Tibial nerve (tissue), 4 donors: ENCODE measurements around the gene CDH13. TPM values are rescaled to one million over a fixed set of nuclear protein-coding genes. Genes with fewer than 3 reads are reported as not detected.

ENCODE experiments used
- DNase-seq, 2 donors: peaks; one replicate each; pipeline ENCODE4 v3.0.0-alpha.2; 2019; ENCODE audit warnings: low spot score in 2 of 2
- H3K27ac ChIP-seq, 4 donors: fragments of 200-600 bp; sonication (generic) in 3 of 4; one replicate each; pipeline ENCODE4 v1.5.1; 2017 to 2019; ENCODE audit warnings: mild to moderate bottlenecking in 1 of 4
- H3K27me3 ChIP-seq, 2 donors: fragments of 200-600 bp; sonication (generic) in 1 of 2; one replicate each; pipeline versions ENCODE4 v1.5.1 to v1.6.0; 2017 to 2019
- H3K36me3 ChIP-seq, 3 donors: fragments of 200-600 bp; sonication (generic); one replicate each; pipeline ENCODE4 v1.5.1; 2018 to 2019
- H3K4me1 ChIP-seq, 4 donors: fragments of 200-600 bp; sonication (generic) in 3 of 4; one replicate each; pipeline ENCODE4 v1.5.1; 2017 to 2019
- H3K4me3 ChIP-seq, 4 donors: fragments of 200-600 bp; sonication (generic) in 3 of 4; one replicate each; pipeline ENCODE4 v1.5.1; 2017 to 2019; ENCODE audit warnings: mild to moderate bottlenecking in 1 of 4, moderate library complexity in 1 of 4
- H3K9me3 ChIP-seq, 4 donors: fragments of 200-600 bp; sonication (generic) in 3 of 4; one replicate each; pipeline ENCODE4 v1.5.1; 2017 to 2019
- EP300 ChIP-seq, 2 donors: sonication (generic); formaldehyde crosslinking; IDR thresholded peaks; one replicate each; pipeline ENCODE4 v1.6.1; 2017; ENCODE audit warnings: antibody characterized with exemption in 2 of 2, mild to moderate bottlenecking in 1 of 2
- POLR2A ChIP-seq, 2 donors: fragments of 450-650 bp; IDR thresholded peaks; one replicate each; pipeline ENCODE4 v1.6.1; 2017; ENCODE audit warnings: antibody characterized with exemption in 2 of 2, mild to moderate bottlenecking in 2 of 2, moderate library complexity in 2 of 2
- WGBS, 2 donors: methylation state at CpG; one replicate each; pipeline ENCODE4 v1.1.5; 2018; 5-methylcytosine and 5-hydroxymethylcytosine counted together
- total RNA-seq, 4 donors: library from RNA; depleted of rRNA; stranded (reverse); fragments of >200 nt; gene quantifications; one replicate each; pipeline ENCODE4 v1.1.0, GENCODE V29; 2016
- TF ChIP-seq, protein P1 (sequence below), 5 experiments: fragments of 200-600 bp in 3 of 5; fragments of 450-650 bp in 2 of 5; sonication (generic) in 3 of 5; IDR thresholded peaks; one replicate each; pipeline ENCODE4 v1.5.1; 2016 to 2019; ENCODE audit warnings: antibody characterized with exemption in 5 of 5, mild to moderate bottlenecking in 3 of 5, moderate library complexity in 2 of 5

The CDH13 gene
- total RNA-seq, 4 donors from 2014 or later = 4.1 to 14.4 (median 5.8) TPM

DNA sequence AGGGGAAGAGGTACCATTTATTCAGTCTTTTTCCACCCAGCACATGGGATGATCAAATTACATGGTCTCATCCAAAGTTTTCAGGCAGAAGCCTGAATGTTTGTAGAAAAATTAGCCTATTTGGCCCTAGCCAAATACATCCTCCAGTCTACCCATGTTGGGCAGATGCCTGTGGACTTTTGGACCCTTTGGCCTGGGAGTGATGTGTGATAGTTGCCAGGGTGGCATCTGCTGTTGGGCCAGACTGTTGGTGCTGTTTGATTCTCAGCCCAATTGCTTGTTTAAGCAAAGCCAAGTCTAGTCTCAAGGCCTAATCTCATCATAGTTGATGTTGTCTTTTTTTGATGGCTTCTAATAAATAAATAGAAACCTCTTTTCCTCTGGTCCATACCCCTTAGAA lies 419.0 kb downstream of the CDH13 start:
- no peak overlapping the region for H3K4me3 ChIP-seq
- H3K27me3 ChIP-seq = no peaks in the 10 kb centered on the region
- DNase-seq = no peak
- no peaks in the 10 kb centered on the region for H3K4me1 ChIP-seq
- H3K27ac ChIP-seq = no peak overlapping the region
- no peaks in the 10 kb centered on the region for H3K36me3 ChIP-seq
- H3K9me3 ChIP-seq = no peaks in the 10 kb centered on the region
- TF ChIP-seq EP300 (IDR thresholded peaks at IDR 0.05) (no peak), POLR2A (IDR thresholded peaks at IDR 0.05) (no peak)
- TF ChIP-seq, protein P1, sequence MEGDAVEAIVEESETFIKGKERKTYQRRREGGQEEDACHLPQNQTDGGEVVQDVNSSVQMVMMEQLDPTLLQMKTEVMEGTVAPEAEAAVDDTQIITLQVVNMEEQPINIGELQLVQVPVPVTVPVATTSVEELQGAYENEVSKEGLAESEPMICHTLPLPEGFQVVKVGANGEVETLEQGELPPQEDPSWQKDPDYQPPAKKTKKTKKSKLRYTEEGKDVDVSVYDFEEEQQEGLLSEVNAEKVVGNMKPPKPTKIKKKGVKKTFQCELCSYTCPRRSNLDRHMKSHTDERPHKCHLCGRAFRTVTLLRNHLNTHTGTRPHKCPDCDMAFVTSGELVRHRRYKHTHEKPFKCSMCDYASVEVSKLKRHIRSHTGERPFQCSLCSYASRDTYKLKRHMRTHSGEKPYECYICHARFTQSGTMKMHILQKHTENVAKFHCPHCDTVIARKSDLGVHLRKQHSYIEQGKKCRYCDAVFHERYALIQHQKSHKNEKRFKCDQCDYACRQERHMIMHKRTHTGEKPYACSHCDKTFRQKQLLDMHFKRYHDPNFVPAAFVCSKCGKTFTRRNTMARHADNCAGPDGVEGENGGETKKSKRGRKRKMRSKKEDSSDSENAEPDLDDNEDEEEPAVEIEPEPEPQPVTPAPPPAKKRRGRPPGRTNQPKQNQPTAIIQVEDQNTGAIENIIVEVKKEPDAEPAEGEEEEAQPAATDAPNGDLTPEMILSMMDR (IDR thresholded peaks at IDR 0.05) = no peak

DNA sequence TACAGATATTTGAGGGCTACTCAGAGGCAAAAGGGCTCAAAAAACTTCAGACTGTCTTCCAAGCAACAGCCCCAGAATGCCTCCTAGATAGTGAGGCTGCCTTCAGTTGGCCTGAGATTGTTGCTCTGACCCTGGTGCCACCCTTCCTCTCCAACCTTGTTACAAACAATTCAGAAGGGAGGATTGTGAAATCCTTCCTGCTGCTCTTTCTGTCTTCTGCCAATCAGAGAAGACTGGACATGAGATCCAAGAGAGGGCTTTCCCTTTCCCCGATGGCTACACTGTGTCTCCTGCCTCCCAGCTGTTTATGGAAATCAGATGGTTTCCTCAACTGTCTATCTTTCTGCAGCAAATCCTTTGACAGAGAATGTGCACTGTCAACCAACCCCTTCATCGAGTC lies 419.9 kb downstream of the CDH13 start:
- DNase-seq = no peak
- TF ChIP-seq EP300 (IDR thresholded peaks at IDR 0.05) (no peak), POLR2A (IDR thresholded peaks at IDR 0.05) (no peak)
- TF ChIP-seq, protein P1 (IDR thresholded peaks at IDR 0.05) = no peak
- Histone ChIP-seq H3K27me3 (no peaks in the 10 kb centered on the region), H3K4me1 (no peaks in the 10 kb centered on the region), H3K27ac (no peak overlapping the region), H3K9me3 (no peaks in the 10 kb centered on the region), H3K4me3 (no peak overlapping the region), H3K36me3 (no peaks in the 10 kb centered on the region)
- 24 to 29% methylated on average over 2 of the region's 2 CpGs for WGBS, 2 donors

DNA sequence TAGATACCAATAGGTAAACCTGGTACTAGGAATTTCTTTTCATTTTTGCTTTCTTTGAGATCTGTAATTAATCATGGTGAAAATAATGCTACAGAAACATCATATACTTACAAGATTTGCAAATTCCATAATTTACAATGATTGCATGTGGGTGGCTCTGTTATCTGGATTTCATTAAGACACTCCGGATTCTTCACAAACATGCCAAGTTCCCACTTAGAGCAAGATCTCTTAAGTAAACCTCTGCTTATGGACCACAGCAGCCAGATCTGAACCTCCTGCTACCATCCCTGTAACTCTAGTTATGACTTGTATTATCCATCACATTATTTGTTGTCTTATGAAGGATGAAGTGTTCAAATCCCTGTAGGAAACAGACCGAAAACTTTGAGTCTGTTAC lies 424.7 kb downstream of the CDH13 start:
- Histone ChIP-seq H3K36me3 (no peaks in the 10 kb centered on the region), H3K4me1 (no peaks in the 10 kb centered on the region), H3K27ac (no peak overlapping the region), H3K27me3 (no peaks in the 10 kb centered on the region), H3K9me3 (no peaks in the 10 kb centered on the region), H3K4me3 (no peak overlapping the region)
- no peak for DNase-seq
- 63 to 74% methylated on average over 2 of the region's 2 CpGs for WGBS, 2 donors
- TF ChIP-seq, protein P1 (IDR thresholded peaks at IDR 0.05) = no peak
- TF ChIP-seq EP300 (IDR thresholded peaks at IDR 0.05) (no peak), POLR2A (IDR thresholded peaks at IDR 0.05) (no peak)

DNA sequence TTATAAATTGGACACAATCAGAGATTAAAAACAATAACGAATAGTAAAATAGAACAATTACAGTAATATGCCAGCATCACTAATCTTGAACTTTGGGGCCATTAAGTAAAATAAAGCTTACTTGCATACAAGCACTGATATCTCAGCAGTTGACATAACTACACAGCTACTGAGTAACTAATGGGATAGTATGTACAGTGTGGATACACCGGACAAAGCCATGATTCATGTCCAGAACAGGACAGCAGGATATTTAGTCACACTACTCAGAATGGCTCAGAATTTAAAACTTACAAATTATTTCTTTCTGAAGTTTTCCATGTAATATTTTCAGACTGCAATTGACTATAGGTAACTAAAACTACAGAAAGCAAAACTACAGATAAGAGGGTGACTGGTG lies 427.5 kb downstream of the CDH13 start:
- no peaks in the 10 kb centered on the region for H3K9me3 ChIP-seq
- H3K27me3 ChIP-seq = no peaks in the 10 kb centered on the region
- no peak overlapping the region for H3K4me3 ChIP-seq
- TF ChIP-seq EP300 (IDR thresholded peaks at IDR 0.05) = no peak
- no peak for TF ChIP-seq POLR2A (IDR thresholded peaks at IDR 0.05)
- H3K36me3 ChIP-seq = no peaks in the 10 kb centered on the region
- no peak for DNase-seq
- no peak overlapping the region for H3K27ac ChIP-seq
- WGBS, 2 donors = 62 to 78% methylated on average over 2 of the region's 2 CpGs
- no peaks in the 10 kb centered on the region for H3K4me1 ChIP-seq

DNA sequence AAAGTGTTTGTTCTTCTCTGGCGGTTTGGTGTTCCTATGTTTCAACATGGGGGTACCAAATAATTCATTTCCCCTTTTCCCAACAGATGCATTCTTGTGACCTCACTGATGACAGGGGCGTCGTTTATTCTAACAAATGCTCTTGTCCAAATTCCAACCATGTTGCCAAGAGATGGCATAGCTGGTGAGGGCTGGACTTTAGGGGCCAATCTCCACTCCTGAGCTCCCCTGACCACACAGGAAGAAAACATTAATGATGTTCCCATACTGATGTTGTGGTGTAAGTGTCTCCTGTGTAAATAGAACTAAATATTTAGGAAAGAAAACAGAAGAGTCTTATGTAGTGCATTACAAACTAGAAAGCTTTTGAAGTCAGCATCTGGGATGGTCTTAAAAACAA lies 431.6 kb downstream of the CDH13 start:
- Histone ChIP-seq H3K9me3 (no peaks in the 10 kb centered on the region), H3K4me1 (no peaks in the 10 kb centered on the region), H3K27me3 (no peaks in the 10 kb centered on the region), H3K27ac (no peak overlapping the region), H3K36me3 (no peaks in the 10 kb centered on the region), H3K4me3 (no peak overlapping the region)
- TF ChIP-seq EP300 (IDR thresholded peaks at IDR 0.05) (no peak), POLR2A (IDR thresholded peaks at IDR 0.05) (no peak)
- TF ChIP-seq, protein P1 (IDR thresholded peaks at IDR 0.05) = no peak
- DNase-seq = no peak
- 38 to 62% methylated on average over 3 of the region's 3 CpGs for WGBS, 2 donors

DNA sequence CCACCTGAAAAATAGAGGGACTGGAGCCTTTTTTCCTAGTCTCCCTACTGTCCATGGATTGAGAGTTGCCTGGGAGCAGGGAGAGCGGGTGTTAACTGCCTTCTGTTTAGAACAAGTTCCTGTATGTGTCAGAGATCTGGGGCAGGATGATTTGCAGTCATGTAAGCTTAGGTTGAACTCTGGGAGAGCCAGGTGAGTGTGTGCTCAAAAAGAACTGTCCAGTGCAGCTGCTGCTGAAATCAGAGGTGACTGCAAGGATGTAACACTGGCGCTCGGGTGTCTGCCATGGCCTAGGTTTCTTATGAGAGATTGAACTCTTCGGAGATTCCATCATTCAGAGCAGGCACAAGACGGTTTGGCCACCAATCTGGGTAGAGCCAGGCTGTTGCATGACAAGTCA lies 432.5 kb downstream of the CDH13 start:
- TF ChIP-seq EP300 (IDR thresholded peaks at IDR 0.05) (no peak), POLR2A (IDR thresholded peaks at IDR 0.05) (no peak)
- no peaks in the 10 kb centered on the region for H3K9me3 ChIP-seq
- WGBS, 2 donors = 88 to 89% methylated on average over 5 of the region's 5 CpGs
- H3K27me3 ChIP-seq = no peaks in the 10 kb centered on the region
- no peak overlapping the region for H3K27ac ChIP-seq
- H3K4me1 ChIP-seq = no peaks in the 10 kb centered on the region
- no peak overlapping the region for H3K4me3 ChIP-seq
- DNase-seq = no peak
- H3K36me3 ChIP-seq = no peaks in the 10 kb centered on the region
